Embryonic facial prominence (tissue), 1 donor: ENCODE data around the gene ADO.

Experiments
- DNase-seq: peaks from one replicate; pipeline ENCODE4 v3.0.0-alpha.2; 2016; ENCODE audit errors: extremely low spot score

The ADO gene

DNA sequence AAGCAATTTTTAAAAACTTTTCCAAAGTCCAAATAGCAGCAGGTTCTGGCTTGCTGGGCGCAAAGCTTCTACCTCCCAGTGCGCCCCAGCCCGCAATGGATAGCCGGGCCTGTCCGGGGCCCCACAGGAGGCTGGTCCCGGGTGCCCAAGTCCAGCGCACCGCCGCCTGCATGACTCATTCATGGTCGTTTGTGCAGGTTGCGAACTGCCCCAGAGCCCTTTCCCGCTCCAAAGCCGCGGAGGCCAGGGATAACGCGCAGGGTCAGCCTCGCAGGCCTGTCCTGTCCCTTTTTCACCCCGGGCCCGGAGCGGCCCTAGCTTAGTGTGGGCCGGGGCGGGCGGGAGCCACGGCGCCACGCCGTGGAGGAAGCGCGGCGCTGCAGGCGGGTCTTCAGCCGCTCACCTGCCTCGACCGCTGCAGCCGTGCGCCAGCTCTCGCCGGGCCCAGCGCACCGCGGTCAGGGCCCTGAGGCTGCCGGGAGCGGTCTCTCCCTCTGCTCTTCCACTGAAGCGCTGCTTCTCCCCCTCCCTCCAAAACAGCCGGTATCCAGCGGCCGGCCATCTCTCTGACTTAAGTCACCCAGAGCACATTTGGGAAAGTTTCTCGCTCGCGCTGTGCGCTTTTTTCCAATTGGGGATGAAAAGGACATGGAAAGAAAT lies 13.4 kb downstream of the ADO start:
- DNase-seq: no peak

GRCh38 chr10:62818426-62819011 lies 14.0 kb downstream of the ADO start:
- no peak for DNase-seq

GRCh38 chr10:62819141-62819920 lies 14.8 kb downstream of the ADO start:
- DNase-seq: no peak

- DNase-seq: no peak
These were observed 16.1 kb downstream of the ADO start for GRCh38 chr10:62820586-62820985.

- no peak for DNase-seq
These were observed 21.8 kb downstream of the ADO start for GRCh38 chr10:62826273-62826672.

DNA sequence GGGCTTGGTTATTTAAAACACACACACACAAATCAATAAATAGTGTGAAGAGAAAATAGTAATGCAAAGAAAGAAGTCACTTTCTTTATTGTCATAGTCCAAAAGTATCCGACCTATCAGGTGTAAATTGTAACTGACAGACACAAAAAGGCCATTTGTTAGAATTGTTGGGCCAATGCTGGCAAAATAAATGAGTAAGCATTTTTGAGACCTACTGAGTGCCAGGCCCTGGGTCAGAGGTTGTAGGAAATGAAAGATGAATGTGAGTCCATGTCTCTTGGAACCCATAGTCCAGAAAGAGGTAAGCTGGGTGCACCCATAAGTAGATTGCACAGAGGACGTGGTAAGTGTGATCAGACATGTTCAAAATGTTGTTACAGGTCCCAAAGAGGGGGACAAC lies 25.1 kb downstream of the ADO start:
- no peak for DNase-seq

- DNase-seq: no peak
These were observed 26.2 kb downstream of the ADO start for GRCh38 chr10:62830679-62831078.

DNA sequence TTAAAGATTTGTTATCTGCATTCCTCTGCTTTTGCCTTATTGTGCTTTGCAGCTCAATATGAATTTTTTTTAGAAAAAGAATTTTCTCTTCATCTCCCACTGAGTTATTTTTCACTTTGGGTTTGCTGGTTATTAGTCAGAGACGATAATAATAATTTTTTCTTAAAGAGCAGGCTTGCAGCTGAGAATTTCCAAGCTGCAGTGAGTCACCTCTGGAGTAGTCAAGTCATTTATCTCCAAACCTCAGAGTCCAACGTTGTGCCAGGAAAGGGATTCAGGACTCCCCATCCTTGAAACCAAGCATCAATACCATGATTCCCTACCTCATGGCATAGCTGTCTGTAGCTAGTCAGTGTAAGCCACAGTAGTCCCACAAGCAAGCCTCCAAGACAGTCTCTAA lies 26.8 kb downstream of the ADO start:
- DNase-seq: no peak

GRCh38 chr10:62839590-62839989 lies 35.1 kb downstream of the ADO start:
- no peak for DNase-seq

DNA sequence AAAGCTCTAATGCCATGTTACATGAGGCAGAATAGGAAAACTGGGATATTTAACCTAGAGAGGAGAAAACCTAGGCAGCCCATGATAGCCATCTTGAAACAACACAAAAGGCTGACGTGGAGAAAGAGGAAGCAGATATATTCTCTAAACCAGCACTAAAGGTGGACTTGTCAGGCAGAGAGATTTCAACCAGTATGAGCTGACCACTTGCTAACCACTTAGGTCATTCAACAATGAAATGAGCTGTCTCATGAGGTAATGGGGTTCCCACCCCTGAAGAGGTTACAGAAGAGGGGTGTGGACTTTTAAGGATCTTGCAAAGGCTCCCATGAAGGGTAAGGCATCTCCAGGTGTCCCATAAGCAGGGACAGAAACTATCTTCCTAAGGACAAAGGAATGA lies 38.5 kb downstream of the ADO start:
- DNase-seq: no peak

GRCh38 chr10:62843600-62843999 lies 39.1 kb downstream of the ADO start:
- DNase-seq: no peak

DNA sequence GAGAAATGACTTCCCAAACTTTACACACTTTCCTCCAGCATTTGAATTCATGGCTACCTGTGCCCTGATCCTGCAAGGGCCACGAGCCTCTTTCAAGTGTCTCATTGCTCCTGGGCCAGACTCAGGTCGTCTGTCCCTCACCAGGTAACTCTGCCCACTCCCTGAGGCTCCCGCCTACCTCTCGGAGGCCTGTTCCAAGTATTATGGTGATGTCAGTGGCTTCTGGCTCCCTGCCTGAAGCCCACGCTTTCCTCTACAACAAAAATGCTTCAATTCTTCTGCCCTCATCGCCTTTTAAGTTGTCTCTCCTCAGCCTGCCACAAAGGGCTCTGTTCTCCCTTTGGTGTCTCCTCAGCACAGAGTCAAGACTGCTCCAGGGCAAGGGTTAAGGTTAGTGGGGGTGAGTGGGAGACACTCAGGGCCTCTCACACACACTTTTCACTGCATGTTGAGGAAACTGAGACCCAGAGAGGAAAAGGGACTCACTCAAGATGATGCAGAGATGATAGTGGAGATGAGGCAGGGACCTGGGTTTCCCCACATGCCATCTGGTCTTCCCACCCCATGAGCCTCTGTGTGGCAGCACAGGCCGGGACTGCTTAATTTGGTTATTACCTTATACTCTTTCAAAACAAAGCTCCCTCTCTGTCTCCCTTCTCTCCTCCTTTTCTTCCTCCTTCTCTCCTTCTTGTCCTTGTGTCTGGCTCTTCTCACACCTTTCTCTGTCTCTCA lies 39.9 kb downstream of the ADO start:
- DNase-seq: no peak

- no peak for DNase-seq
These were observed 42.9 kb downstream of the ADO start for GRCh38 chr10:62847433-62847832.

- DNase-seq: no peak
These were observed 46.1 kb downstream of the ADO start for GRCh38 chr10:62850646-62851045.

DNA sequence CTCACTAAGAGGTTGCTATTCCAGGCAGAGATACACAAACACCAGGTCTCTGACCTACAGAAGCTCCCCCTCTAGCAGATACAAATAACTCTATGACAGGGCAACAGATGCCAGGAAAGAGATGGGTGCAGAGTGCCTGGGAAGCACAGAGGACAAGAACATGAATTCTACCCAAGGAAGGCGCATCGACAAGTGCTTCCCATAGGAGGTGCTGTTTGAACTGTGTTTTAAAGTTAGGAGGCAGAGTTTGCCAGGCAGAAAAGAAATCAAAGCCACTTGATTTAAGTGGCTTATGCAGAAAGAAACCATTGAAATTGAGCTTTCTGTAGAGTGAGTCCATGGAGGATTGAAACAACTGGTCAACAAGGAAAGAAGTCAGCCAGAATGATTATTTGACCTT lies 46.9 kb downstream of the ADO start:
- no peak for DNase-seq

DNA sequence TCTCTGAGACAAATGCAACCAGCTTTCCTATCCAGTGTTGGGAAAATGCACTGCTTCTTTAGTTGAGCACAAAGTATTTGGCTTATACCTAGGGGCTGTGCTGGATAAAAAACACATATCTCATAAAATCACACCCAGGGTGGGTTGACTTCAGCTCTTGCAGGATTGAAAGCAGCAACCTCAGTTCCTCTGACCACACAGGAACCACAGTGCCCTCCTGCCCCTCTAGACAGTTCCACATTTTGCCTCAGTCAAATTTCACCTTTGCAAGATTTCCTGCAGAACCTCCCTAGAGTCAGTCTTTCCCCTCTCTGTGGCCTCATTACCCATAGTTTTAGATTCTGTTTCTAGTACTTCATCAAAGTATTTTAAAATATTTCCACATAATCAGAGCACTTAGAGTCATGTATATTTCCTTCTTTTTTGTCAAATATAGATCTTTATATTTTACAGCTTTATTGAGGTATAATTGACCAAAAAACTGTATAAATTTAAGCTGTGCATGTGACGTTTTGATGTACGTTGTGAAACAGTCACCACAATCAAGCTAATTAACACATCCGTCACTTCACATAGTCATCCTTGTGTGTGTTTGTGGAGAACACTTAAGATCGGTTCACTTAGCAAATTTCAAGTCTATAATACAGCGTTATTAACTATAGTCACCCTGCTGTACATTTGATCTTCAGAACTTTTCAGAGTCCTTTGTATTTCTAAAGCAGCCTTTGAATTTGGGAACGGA lies 48.6 kb downstream of the ADO start:
- DNase-seq: no peak

DNA sequence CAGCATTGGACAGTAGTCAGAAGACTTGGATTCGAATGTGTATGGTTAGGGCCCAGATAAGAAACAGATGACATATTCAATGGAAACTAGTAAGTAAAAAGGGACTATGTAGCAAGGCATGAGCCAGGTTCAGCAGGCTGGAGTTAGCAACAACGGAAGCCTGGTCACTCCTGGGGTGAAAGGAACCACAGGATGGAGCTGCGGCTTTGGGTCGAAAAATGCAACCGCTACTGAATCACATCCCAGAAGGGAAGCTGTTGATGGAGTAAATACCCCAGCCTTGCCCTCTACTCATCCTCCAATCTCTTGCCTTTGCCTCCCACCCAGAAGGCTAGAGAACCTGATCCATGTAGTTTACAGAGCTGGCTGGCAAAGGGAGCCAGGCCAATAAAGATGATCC lies 49.2 kb downstream of the ADO start:
- DNase-seq: no peak

- no peak for DNase-seq
These were observed 51.5 kb downstream of the ADO start for GRCh38 chr10:62856021-62856420.
